RWPE1 (cell line): ENCODE results near the gene TNKS2.
A peak's percentile ranks its signal among the peaks of the same experiment; 100 is the strongest.

ENCODE experiments used
- CTCF ChIA-PET: fragments of 350-600 bp; sonication (Branson Sonifier 250); formaldehyde crosslinking; extraction: SDS; loops from one replicate; lab custom pipeline; 2021; lab: Yijun Ruan, JAX
- POLR2A ChIA-PET: fragments of 400-600 bp; formaldehyde crosslinking; extraction: SDS; loops from one replicate; lab custom pipeline; 2020; ENCODE audit warnings: antibody characterized with exemption; ENCODE audit not compliant: low non-redundant PET; lab: Yijun Ruan, JAX
- DNase-seq: peaks from one replicate; pipeline ENCODE4 v3.0.0; 2012; ENCODE audit warnings: low spot score
- H3K27ac ChIP-seq: fragments of 450-650 bp; 2 replicates; pipeline ENCODE4 v1.5.1; 2017
- TF ChIP-seq, protein P1 (sequence below): fragments of 450-650 bp; conservative IDR thresholded peaks from 2 replicates; pipeline ENCODE4 v1.5.1; 2017; ENCODE audit warnings: low read depth, mild to moderate bottlenecking

Gene TNKS2

DNA sequence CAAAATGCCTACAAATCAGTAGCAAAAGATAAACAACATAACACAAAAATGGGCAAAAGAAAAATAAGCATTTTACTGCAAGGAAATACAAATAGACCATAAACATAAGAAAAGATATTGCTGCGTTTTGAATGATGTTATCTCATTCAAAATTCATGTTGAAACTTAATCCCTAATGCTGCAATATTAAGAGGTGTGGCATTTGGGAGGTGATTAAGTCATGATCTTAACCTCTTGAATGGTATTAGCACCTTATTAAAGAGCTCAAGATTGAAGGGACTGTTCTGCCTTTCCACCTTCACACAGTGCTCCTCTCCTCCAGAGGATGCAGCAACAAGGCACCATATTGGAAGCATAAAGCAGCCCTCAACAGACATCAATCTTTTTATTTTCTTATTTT lies 12.4 kb upstream of the TNKS2 start:
- no peak for DNase-seq
- ChIA-PET CTCF (interaction anchor here (0.6 to 0.8 kb wide), 2 partner anchors 27 to 94 kb away, joined by 3 to 4 read pairs; no protein-coding TSS in a partner anchor), POLR2A (no interaction called here)
- no peak overlapping the region for H3K27ac ChIP-seq
- TF ChIP-seq, protein P1, sequence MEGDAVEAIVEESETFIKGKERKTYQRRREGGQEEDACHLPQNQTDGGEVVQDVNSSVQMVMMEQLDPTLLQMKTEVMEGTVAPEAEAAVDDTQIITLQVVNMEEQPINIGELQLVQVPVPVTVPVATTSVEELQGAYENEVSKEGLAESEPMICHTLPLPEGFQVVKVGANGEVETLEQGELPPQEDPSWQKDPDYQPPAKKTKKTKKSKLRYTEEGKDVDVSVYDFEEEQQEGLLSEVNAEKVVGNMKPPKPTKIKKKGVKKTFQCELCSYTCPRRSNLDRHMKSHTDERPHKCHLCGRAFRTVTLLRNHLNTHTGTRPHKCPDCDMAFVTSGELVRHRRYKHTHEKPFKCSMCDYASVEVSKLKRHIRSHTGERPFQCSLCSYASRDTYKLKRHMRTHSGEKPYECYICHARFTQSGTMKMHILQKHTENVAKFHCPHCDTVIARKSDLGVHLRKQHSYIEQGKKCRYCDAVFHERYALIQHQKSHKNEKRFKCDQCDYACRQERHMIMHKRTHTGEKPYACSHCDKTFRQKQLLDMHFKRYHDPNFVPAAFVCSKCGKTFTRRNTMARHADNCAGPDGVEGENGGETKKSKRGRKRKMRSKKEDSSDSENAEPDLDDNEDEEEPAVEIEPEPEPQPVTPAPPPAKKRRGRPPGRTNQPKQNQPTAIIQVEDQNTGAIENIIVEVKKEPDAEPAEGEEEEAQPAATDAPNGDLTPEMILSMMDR: no peak

DNA sequence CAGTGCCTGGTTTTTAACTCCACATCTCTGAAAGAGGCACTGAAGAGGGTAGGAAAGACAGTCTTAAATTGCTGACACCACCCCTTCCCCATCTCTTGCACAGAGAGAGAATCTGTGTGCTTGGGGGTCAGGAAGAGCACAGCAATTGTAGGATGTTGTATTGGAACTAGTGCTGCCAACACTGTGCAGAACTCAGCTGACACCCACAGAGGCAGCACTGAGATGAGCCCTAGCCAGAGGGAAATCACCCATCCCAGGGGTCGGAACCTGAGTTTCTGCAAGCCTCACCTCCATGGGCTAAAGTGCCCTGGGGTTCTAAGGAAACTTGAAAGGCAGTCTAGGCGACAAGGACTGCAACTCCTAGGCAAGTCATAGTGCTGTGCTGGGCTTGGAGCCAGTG lies 11.0 kb upstream of the TNKS2 start:
- H3K27ac ChIP-seq: peak overlapping the region; percentile 34
- TF ChIP-seq, protein P1: no peak
- CTCF ChIA-PET: interaction anchor here (0.6 to 0.9 kb wide), 2 partner anchors 26 to 173 kb away, joined by 3 to 4 read pairs; no protein-coding TSS in a partner anchor
- no peak for DNase-seq
- POLR2A ChIA-PET: no interaction called here

DNA sequence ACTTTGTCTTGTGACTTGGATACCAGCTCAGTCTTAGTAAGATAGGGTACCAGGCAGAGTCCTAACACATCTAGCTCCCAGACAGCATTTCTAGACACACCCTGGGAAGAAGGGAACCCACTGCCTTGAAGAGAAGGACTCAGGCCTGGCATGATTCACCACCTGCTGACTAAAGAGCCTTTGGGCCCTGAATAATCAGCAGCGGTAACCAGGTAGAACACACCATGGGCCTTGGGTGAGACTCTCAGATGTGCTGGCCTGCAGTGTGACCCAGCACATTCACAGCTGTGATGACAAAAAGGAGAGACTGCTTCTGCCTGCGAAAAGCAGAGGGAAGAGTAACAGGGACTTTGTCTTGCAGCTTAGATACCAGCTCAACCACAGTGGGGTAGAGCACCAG lies 10.4 kb upstream of the TNKS2 start:
- peak overlapping the region; percentile 34 for H3K27ac ChIP-seq
- CTCF ChIA-PET: interaction anchor here (0.6 to 1.0 kb wide), 4 partner anchors 9 to 172 kb away, joined by 3 to 5 read pairs (median 4); no protein-coding TSS in a partner anchor

DNA sequence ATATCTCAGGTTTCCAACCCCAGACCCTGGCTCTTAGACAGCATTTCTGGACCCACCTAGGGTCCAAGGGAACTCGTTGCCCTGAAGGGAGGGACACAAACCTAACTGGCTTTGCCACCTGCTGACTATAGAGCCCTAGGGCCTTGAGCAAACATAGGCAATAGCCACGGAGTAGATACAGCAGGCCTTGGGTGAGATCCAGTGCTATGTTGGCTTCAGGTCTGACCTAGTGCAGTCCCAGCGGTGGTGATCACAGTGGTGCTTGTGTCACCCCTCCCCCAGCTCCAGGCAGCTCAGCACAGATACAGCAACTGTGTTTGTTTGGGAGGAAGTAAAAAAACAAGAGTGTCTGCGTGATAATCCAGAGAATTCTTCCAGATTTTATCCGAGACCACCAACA lies 9.7 kb upstream of the TNKS2 start:
- TF ChIP-seq, protein P1: no peak
- DNase-seq: no peak
- CTCF ChIA-PET: interaction anchor here (0.6 to 1.0 kb wide), 3 partner anchors 9 to 155 kb away, joined by 3 to 5 read pairs (median 5); no protein-coding TSS in a partner anchor
- POLR2A ChIA-PET: no interaction called here
- peak overlapping the region; percentile 34; the same call in 1 of the 2 replicates for H3K27ac ChIP-seq

More for the DNA sequence above, 10.4 kb upstream of the TNKS2 start:
- TF ChIP-seq, protein P1: no peak
- peak; percentile 45 for DNase-seq
- POLR2A ChIA-PET: no interaction called here

DNA sequence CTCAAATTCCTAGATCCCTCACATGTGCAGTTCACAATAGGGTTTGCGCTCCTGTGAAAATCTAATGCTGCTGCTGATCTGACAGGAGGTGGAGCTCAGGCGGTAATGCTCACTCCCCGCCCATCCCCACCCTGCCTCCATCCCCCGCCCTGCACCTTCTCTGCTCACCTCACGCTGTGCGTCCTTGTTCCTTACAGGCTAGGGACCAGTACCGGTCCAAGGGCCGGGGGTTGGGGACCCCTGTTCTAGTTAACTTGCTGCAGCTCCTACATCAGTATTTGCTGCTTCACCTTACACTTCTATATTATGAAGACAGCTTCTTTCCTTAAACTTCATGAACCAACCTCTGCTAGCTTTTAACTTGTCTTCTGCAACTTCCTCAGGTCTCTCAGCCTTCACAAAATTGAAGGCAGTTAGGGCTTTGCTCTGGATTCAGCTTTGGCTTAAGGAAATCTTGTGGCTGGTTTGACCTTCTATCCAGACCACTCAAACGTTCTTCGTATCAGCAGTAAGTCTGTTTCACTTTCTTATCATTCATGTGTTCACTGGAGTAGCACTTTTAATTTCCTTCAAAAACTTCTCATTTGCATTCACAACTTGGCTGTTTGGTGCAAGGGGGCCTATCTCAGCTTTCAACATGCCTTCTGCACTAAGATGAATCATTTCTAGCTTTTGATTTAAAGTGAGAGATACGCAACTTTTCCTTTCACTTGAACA lies 1.7 kb upstream of the TNKS2 start:
- peak; percentile 44 for DNase-seq
- peak overlapping the region; percentile 68 for H3K27ac ChIP-seq
- POLR2A ChIA-PET: no interaction called here
- TF ChIP-seq, protein P1: no peak
- CTCF ChIA-PET: interaction anchor here (1.2 kb wide), 1 partner anchor 15 kb away, joined by 4 read pairs; no protein-coding TSS in a partner anchor

DNA sequence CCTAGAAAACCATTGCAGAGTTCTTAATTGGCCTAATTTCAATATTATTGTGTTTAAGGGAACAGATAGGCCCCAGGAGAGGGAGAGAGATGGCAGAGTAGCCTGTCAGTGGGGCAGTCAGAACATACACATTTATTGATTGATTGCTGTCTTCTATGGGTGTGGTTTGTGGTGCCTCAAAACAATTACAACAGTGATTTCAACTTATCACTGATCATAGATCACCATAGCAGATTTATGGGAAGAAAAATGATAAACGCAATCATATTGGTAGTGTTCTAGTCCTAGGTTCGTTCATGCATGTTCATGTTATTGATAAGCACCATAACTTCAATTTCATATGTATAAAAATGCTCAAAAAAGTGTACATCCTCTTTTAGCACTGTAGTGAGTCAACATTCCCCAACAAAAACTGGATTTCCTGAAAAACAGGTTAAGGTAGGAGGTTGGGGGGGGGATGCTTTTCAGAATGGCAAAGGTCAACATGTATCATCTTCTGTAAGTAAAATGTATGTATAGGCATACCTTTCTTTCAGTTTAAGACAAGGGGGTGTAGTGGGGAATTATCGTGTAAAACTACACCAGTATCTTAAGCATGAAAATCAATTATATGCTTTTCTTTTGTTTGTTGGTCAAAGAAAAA lies 1.1 kb upstream of the TNKS2 start:
- H3K27ac ChIP-seq: no peak overlapping the region
- peak; percentile 79 for DNase-seq
- TF ChIP-seq, protein P1: no peak
- POLR2A ChIA-PET: no interaction called here
- CTCF ChIA-PET: interaction anchor here (1.2 to 2.2 kb wide), 2 partner anchors 16 to 39 kb away, joined by 4 to 9 read pairs; no protein-coding TSS in a partner anchor
